Measurements from ENCODE around the gene MICU1. TPM values are rescaled to one million over a fixed set of nuclear protein-coding genes. Genes with fewer than 3 reads are reported as not detected.
"Not testable (repeated sequence)": the region's sequence is repeated elsewhere in the genome, so short reads cannot be mapped to it uniquely, and the experiment has no call there.

The MICU1 gene
- total RNA-seq, 1 donor from 2014 or later, result 58.2 TPM

GRCh38 chr10:72654720-72655119 lies 28.8 kb upstream of the MICU1 start:
- no peaks in the 10 kb centered on the region for H3K9me3 Mint-ChIP-seq

GRCh38 chr10:72653383-72654096 lies 27.7 kb upstream of the MICU1 start:
- no peaks in the 10 kb centered on the region for H3K36me3 Mint-ChIP-seq
- H3K4me1 Mint-ChIP-seq, result no peaks in the 10 kb centered on the region
- no peak overlapping the region for H3K4me3 Mint-ChIP-seq
- H3K27ac Mint-ChIP-seq, result no peak overlapping the region
- DNase-seq (ENCODE audit: low spot score in 2 of 2, unreplicated experiment in 2 of 2), result no peak
- H3K27me3 Mint-ChIP-seq (ENCODE audit: low read depth), result no peaks in the 10 kb centered on the region
- H3K9me3 Mint-ChIP-seq, result no peaks in the 10 kb centered on the region
- TF ChIP-seq CTCF (IDR thresholded peaks at IDR 0.05; ENCODE audit: unreplicated experiment), result no peak

More at GRCh38 chr10:72654720-72655119, 28.8 kb upstream of the MICU1 start:
- Mint-ChIP-seq H3K4me3 (no peak overlapping the region), H3K4me1 (no peaks in the 10 kb centered on the region), H3K36me3 (no peaks in the 10 kb centered on the region), H3K27me3 (ENCODE audit: low read depth) (no peaks in the 10 kb centered on the region), H3K27ac (no peak overlapping the region)
- TF ChIP-seq CTCF (IDR thresholded peaks at IDR 0.05; ENCODE audit: unreplicated experiment), result no peak
- no peak for DNase-seq (ENCODE audit: low spot score in 2 of 2, unreplicated experiment in 2 of 2)

GRCh38 chr10:72649291-72649690 lies 23.4 kb upstream of the MICU1 start:
- Mint-ChIP-seq H3K27ac (no peak overlapping the region), H3K27me3 (ENCODE audit: low read depth) (no peaks in the 10 kb centered on the region), H3K4me1 (no peaks in the 10 kb centered on the region), H3K4me3 (no peak overlapping the region), H3K9me3 (no peaks in the 10 kb centered on the region), H3K36me3 (no peaks in the 10 kb centered on the region)
- TF ChIP-seq CTCF (IDR thresholded peaks at IDR 0.05; ENCODE audit: unreplicated experiment), result no peak
- DNase-seq (ENCODE audit: low spot score in 2 of 2, unreplicated experiment in 2 of 2), result no peak

GRCh38 chr10:72648301-72648700 lies 22.4 kb upstream of the MICU1 start:
- H3K4me3 Mint-ChIP-seq, result no peak overlapping the region
- no peak for DNase-seq (ENCODE audit: low spot score in 2 of 2, unreplicated experiment in 2 of 2)
- no peaks in the 10 kb centered on the region for H3K27me3 Mint-ChIP-seq (ENCODE audit: low read depth)
- H3K4me1 Mint-ChIP-seq, result no peaks in the 10 kb centered on the region
- no peak overlapping the region for H3K27ac Mint-ChIP-seq
- no peaks in the 10 kb centered on the region for H3K36me3 Mint-ChIP-seq
- no peaks in the 10 kb centered on the region for H3K9me3 Mint-ChIP-seq
- no peak for TF ChIP-seq CTCF (IDR thresholded peaks at IDR 0.05; ENCODE audit: unreplicated experiment)

- not testable (repeated sequence) for H3K4me3 Mint-ChIP-seq; H3K36me3 Mint-ChIP-seq; H3K27ac Mint-ChIP-seq; H3K4me1 Mint-ChIP-seq; H3K9me3 Mint-ChIP-seq; DNase-seq (ENCODE audit: low spot score in 2 of 2, unreplicated experiment in 2 of 2); H3K27me3 Mint-ChIP-seq (ENCODE audit: low read depth)
Observed at GRCh38 chr10:72646971-72647370, 21.1 kb upstream of the MICU1 start.

GRCh38 chr10:72645263-72645858 lies 19.5 kb upstream of the MICU1 start:
- H3K36me3 Mint-ChIP-seq, result no peaks in the 10 kb centered on the region
- TF ChIP-seq CTCF (IDR thresholded peaks at IDR 0.05; ENCODE audit: unreplicated experiment), result no peak
- H3K4me3 Mint-ChIP-seq, result no peak overlapping the region
- H3K4me1 Mint-ChIP-seq, result no peaks in the 10 kb centered on the region
- no peak for DNase-seq (ENCODE audit: low spot score in 2 of 2, unreplicated experiment in 2 of 2)
- no peak overlapping the region for H3K27ac Mint-ChIP-seq
- no peaks in the 10 kb centered on the region for H3K27me3 Mint-ChIP-seq (ENCODE audit: low read depth)
- peaks cover 3% of the 10 kb centered on the region for H3K9me3 Mint-ChIP-seq

Measured in mesothelial cell of epicardium (in vitro differentiated cells).